ENCODE results near the gene AFDN.

The AFDN gene

DNA sequence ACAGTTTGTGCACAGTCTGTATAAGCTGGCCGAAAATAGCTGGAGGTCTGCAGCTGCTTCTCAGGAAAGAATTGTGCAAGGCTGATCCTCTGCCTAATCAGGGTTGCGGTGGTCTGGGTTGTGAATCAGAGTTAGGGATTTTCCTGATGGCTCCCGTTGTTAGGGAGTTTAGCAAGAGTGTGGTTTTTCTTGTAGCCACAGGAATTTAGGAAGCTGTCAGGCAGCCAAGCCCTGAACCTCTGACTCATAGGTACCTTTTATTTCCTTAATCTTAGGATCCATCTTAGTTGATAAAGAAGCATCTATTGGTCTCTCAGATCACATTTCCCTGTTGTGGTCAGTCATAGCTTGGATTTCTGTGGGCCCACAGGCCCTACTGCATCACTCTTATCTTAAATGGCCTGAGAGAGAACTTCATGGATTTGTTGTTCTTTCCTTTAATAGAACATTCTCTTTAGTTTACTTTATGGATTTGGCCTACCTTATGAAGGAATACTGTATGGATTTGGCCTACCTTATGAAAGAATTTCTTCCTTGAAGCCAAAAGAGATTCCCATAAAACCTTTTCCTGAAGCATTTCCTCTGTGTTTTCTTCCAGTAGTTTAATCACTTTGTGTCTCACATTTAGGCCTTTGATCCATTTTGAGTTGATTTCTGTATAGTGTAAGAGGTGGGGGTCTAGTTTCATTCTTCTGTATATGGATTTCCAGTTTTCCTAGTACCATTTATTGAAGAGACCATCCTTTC is 181.1 kb downstream of the AFDN start:
- no peak for DNase-seq

DNA sequence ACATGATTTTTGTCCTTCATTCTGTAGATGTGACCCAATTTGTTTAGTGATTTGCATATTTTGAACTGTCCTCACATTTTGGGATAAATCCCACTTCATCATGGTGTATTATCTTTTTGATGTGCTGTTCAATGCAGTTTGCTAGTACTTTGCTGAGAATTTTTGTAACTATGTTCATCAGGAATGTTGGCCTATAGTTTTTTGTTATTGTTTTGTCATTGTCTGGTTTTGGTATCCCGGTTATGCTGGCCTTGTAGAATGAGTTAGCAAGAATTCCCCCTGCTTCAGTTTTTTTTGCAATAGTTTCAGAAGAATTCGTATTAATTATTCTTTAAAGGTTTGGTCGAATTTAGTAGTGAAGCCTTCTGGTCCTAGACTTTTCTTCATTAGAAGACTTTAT is 182.6 kb downstream of the AFDN start:
- no peak for DNase-seq

DNA sequence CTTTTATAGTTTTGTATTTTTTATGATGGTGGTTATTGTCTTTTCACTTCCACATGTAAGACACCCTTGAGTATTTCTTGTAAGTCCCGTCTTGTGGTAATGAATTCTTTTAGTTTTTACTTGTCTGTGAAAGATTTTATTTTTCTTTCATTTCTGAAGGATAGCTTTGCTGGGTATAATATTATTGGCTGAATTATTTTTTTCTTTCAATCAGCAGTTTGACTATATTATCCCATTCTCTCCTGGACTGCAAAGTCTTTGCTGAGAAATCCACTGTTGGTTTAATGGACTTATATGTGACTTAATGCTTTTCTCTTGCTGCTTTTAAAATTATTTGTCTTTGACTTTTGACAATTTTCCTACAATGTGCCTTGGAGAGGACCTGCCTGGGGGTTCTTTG is 184.6 kb downstream of the AFDN start:
- DNase-seq: no peak

DNA sequence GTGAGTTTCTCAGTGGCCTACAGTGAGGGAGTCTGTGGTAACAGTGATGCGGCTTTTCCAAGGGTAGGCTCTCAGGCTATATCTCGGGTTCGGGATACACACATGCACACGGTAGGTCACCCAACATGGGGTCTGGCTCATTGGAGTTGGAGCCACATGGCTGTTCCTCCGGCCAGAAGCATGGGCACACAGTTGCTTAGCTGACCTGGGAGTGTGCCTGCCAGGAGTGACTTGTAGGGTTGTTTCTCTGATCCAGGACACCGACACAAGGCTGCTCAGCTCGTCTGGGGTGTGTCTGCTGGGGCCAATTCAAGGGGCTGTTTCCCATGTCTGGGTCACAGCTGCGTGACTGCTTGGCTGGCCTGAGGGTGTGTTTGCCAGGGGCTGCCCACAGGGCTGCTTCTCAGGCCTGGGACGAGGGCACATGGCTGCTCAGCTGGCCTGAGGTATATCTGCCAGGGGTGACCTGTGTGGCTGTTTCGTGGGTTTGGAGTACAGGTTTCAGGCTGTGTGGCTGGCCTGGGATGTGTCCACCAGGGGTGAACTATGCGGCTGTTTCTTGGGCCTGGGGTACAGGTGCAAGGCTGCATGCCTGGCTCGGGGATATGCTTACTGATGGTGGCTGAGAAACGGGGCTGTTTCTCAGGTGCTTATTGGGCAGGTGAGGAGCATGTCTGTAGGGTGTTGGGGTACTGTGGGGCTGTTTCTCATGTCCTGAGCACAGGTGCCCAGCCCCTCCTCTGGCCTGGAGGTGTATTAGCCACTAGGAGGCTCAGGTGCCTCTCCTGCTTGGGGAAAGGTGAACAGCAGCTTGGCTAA is 185.9 kb downstream of the AFDN start:
- DNase-seq: no peak

DNA sequence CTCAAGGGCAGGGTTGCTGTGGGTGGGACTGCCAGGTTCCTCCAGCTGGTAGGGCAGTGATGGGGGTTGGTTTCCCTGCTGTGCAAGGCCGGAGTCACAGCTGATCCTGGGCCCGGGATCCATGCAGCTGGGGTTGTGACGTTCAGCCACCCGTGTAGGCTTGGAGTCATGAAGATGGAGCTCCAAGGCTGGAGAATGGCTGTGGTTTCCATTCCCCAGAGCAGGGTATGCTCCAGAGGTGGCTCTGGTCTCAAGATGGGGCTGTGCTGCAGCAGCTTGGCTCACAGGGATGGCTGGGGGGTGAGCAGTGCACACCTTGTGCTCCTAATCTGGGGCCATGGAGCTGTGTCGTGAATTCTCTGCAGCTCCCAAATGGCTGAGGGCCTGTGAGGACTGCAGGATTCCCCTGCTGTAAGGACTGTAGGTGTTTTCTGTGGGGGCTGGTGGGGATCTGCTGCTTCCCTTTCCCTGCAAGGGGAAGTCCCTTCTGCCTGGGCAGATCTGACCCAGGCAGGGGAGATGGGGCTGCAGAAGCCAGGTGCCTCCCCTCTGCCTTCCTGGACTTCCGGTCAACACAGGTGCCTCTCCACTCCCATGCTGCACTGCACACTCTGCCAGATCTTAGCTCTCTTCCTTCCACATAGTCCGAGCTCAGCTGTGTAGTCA is 186.7 kb downstream of the AFDN start:
- no peak for DNase-seq

DNA sequence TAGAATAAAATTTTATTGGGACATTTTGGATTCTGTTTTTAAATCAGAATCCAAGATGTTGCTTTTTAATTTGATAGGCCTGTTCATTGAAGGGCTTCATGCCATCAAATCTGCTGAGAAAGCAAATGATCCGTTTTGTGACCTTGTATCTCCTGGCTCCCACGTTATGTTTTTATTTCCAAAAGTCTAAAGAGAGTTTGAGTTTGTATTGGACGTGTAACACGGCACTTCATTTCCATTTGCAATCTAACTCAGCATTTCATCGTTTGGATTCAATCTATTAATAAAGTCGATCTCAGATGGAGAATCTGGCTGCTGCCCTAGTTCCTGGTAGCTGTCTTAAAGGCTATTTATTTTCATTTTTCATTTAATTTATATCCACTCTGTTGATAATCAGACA is 187.7 kb downstream of the AFDN start:
- DNase-seq: no peak

DNA sequence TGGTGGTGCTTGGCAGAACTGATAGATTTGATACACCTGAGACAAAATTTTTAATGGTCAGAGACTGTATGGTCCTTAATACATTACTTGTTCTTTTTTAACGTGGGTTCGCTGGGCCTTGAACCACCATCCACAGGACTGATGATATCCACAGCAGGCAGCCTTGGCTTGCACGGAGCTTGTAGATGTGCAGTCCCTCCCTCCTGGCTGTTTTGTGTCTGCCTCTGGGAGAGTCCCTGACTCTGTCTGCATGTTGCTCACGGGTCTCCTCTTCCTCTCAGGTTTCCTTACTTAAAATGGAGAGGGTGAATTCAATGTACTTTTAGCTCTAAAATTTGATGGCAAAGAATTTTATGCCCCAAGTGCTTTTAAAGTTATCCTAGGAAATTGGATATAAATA is 188.3 kb downstream of the AFDN start:
- no peak for DNase-seq

DNA sequence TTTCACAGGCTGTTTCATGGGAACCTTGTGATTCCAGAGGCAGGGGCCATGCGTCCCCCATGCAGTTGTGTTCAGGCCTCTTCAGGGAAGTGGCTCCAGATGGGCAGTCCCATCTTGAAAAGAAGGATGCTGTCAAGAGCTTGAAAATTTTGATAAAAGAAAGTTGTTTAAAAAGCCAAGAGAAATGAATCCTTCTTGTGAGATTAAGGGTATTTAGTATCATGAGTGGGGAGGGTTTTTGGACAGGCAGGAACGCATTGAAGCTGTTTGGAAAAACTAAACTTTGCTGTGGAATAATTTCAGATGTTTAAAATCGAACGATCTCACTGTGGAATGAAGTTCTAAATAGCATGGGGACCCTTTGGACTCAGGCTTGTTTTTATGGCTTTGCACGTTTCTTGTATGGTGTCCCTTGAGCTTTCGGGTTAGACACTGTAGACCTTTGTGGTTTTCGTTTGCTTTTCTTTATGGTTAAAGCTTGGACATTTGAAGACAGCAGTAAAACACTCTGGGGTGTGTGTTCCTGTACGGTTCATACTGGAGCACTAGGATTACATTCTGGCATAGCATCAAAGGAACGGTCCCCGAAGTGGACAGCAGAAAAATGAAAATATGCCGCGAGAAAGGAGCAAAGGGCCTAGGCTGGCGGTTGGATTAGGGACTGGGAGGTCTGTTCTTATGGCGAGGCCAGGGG is 188.9 kb downstream of the AFDN start:
- no peak for DNase-seq

DNA sequence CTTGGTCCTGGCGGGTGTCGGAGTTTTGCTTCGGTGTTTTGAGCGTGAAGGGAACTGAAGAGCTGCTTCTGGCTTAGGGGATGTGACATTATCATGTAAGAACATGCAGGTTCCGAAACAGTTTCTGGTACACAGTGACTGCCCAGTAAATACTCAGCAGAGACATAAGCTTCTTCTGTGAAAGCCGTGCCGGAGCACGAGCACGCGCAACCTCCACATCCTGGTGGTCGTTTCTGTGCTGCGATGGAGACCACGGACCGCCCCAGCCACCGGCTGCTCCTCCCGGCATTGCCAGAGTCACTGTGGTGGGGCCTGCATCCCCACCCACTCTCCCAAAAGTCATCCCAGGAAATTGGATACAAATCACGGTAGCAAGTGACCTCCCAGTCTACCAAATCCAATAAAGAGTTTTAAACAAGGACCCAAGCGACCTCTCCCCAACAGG is 189.5 kb downstream of the AFDN start:
- DNase-seq: no peak

DNA sequence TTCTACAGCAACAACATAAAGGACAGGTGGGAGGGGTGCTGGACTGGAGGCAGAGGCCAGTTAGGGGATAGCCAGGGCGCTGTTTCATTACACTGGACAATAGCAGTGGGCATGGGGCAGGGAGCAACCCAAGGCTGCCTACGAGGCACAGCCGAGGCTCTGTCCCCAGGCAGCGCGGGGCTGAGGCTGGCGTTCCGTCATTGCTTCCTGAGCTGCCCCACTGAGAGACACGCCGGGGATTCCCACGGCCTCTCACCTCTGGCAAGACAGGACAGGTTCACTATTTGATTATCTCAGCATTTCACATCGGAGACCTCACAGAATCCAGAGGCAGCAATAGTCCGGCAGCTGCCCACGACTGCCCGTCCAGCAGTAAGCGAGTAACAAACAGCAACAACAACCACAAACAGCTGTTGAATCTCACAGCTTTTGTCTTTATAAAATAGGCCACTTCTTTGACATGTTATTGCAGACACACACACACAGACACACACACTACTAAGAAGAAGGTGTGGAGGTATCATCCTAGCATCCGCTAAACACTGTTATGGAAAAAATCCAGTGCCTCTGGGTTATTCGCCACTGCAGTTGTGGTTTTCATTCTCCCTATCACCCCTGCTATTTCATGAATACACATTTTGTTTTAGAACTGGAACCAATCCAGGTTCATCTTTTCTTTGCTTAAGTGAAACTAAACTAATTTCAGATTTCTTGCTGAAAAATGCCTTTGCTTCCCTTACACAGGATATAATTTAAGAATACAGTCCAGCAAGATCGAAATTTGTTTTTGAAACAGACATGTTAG is 190.2 kb downstream of the AFDN start:
- no peak for DNase-seq

DNA sequence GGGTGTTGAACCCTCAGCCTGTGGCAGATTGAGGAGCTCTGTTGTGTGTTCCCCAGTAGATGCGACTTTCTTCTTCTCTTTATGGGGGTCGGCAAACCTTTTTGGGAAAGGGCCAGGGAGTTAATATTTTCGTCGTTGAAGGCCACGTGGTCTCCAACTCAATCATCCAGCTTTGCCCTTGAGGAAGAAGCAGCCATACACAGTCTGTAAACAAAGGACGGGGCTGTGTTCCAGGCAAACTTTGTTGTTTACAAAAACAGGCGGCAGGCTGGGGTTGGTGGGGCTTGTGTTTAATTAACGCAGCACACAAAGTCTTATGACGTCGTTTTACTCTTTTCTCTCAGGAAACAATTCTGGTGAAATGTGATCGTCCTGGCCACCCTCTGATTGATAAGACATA is 190.9 kb downstream of the AFDN start:
- no peak for DNase-seq

DNA sequence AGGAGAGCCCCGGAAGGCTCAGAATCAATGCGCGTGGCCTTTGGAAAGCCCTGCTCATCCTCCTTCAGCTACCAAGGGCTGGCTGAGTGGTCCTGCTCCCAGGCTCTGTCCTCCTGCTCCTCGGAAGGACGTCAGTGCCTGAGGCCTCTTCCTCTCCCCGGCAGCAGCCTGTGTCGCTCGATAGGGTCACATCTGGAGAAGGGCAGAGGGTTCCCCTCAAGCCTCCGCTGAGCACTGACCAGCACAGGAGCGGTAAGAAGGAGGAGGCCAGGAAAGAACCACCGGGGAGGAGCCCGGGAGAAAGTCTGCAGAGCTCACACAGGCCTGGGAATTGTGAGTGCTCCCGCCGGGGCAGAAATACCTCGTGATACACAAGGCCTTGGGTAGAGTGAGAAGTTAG is 192.0 kb downstream of the AFDN start:
- no peak for DNase-seq

DNA sequence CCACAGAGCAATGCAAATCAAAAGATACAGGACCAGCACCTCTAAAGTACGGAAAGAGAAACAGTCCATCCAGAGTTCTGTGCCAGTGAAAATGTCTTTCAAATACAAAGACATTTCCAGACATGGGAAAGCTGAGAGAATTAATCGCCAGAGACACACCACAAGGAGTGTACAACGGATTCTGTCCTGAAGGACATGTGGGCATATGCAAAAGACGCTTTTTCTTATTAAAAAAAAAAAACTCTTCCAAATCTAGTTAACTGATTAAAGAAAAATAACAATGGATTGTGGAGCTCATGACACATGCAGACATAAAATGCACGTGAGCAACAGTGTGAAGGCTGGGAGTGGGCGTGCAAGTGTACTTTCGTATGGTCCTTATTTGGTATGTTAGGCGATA is 193.5 kb downstream of the AFDN start:
- no peak for DNase-seq

DNA sequence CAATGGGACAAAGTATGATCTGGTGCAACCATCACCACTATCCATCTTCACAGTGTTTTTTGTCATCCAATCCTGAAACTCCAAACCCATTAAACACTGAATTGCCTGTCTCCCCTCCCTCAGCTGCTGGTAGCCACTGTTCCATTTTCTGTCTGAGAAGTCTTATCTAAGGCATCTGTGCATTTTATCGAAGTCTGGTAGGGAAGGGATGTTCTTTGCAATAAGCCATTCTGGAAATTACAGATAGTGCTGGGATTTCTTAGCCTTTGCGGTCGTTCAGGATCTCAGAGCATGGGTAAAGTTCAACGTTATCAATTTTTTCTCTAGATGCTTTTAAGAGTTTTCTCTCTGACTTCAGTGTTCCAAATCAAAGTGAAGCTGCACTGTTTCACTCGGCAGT is 194.9 kb downstream of the AFDN start:
- DNase-seq: no peak
